ENCODE measurements around the gene CSK. TPM values are rescaled to one million over a fixed set of nuclear protein-coding genes. Genes with fewer than 3 reads are reported as not detected.
A peak's percentile ranks its signal among the peaks of the same experiment; 100 is the strongest.
"Not testable (repeated sequence)": the region's sequence is repeated elsewhere in the genome, so short reads cannot be mapped to it uniquely, and the experiment has no call there.

Gene CSK
- polyA plus RNA-seq, result 100 to 1,000 TPM in 1 of 3 donors, 10 to 100 TPM in 2; 94.0 to 180 (median 95.9) TPM

DNA sequence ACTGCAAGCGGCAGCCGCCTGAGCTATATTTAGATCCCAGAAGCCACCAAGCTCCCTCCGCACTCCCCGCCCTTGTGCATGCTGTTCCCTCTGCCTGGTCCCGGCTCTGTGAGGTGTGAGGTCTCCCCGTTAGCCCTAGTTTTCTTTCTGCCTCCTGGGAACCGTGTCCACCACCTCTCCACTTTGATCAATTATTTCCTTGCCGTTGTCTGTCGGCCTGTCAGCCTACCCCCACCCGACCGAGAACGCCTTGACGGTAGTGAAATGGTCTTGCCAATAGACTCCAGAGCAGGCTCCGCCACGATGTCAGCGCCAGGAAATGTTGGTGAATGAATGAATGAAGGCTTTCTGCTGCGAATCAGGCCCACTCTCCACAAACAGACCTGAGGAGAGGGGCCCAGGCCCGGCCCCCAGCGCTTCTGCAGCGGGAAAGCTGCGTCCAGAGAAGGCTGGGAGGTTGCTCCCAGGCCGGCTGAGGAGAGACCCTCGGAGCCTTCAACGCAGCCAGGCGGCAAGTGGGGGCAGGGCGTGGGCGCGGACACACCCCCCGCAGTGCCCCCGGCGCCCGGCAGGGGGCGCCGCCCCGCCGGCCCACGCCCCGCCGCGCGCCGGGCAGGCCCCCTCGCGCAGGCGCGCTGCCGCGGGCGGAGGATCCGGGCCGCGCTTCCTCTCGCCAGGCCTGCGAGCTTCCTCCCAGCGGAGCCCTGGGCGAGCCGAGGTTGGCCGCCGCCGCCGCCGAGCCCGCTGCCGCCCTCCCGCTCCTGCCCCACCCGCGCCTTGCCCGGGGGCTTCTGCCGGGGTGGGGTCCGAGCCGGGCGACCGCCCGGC is at the start of gene CSK:
Gene CSK, plus strand, starts transcription at position 650 of the 828 bp plus-strand sequence. CDS start 16,218 bp downstream, outside the sequence.
- Mint-ChIP-seq H3K4me1 (peaks cover 84 to 87% of the 10 kb centered on the region in 2 donors), H3K9me3 (peaks cover 0 to 1% (median 0%) of the 10 kb centered on the region in 6 donors), H3K4me3 (peak within 1 kb of the TSS; percentile 92 to 99 (median 97)), H3K27ac (peak within 1 kb of the TSS; percentile 90 to 100 (median 98)), H3K36me3 (peaks cover 0 to 7% (median 0%) of the 10 kb centered on the region in 3 donors), H3K27me3 (ENCODE audit: low read depth in 3 of 3) (peaks cover 14 to 43% (median 28%) of the 10 kb centered on the region in 3 donors)
- peak; percentile 84 to 88 (median 87) for DNase-seq

DNA sequence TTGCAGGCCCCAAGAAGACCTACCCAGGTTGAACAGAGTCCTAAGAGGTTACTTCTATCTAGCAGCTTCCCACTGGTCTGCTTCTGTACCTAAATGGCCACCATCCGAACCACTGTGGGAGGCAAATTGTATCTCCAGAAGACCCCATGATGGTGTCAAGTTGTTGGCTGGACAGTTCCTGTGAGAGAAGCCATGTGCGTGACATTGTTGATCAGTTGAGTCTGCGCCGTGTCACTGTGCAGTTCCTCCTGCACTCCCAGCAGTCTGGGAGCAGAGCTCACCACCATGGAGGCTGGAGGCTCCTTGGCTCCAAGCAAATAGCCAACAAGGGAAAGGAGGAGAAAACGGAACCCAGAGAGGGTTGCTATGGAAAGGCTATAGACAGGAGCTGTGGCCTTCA is 49.0 kb upstream of the CSK start:
- H3K9me3 Mint-ChIP-seq, result peaks cover 0 to 1% (median 0%) of the 10 kb centered on the region in 6 donors
- DNase-seq, result no peak
- H3K4me1 Mint-ChIP-seq, result no peaks in the 10 kb centered on the region
- no peak overlapping the region for H3K27ac Mint-ChIP-seq
- H3K27me3 Mint-ChIP-seq (ENCODE audit: low read depth in 3 of 3), result peaks cover 8 to 32% (median 12%) of the 10 kb centered on the region in 3 donors
- H3K4me3 Mint-ChIP-seq, result no peak overlapping the region
- H3K36me3 Mint-ChIP-seq, result no peaks in the 10 kb centered on the region

- H3K27ac Mint-ChIP-seq, result no peak overlapping the region
- no peaks in the 10 kb centered on the region for H3K4me1 Mint-ChIP-seq
These were observed 48.6 kb upstream of the CSK start for GRCh38 chr15:74733269-74733668.

DNA sequence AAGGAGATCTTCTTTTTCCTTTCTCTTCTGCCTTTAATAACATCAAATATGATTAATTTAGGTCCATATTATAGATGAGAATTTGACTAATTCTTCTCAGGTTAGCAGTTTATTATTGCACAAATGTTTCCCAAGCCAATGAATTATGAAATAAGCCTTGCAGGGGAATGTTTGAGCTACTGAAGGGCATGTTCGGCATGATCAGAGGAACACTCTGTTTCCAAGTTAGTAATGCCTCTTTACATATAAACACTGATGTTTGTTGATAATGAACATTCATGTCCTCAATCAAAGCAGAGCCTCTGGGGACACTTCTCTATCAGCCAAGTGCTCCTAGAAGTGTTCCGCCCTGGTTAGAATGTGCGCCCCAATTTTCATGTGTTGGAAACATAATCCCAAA is 46.6 kb upstream of the CSK start:
- H3K27me3 Mint-ChIP-seq (ENCODE audit: low read depth in 3 of 3), result peaks cover 6 to 27% (median 14%) of the 10 kb centered on the region in 3 donors
- no peaks in the 10 kb centered on the region for H3K36me3 Mint-ChIP-seq
- H3K9me3 Mint-ChIP-seq, result peaks cover 0 to 1% (median 0%) of the 10 kb centered on the region in 6 donors
- H3K4me1 Mint-ChIP-seq, result no peaks in the 10 kb centered on the region
- H3K4me3 Mint-ChIP-seq, result no peak overlapping the region
- no peak overlapping the region for H3K27ac Mint-ChIP-seq
- no peak for DNase-seq

More at GRCh38 chr15:74733269-74733668, 48.6 kb upstream of the CSK start:
- no peaks in the 10 kb centered on the region for H3K36me3 Mint-ChIP-seq
- H3K4me3 Mint-ChIP-seq, result no peak overlapping the region
- peaks cover 0 to 1% (median 0%) of the 10 kb centered on the region in 6 donors for H3K9me3 Mint-ChIP-seq
- peaks cover 8 to 30% (median 12%) of the 10 kb centered on the region in 3 donors for H3K27me3 Mint-ChIP-seq (ENCODE audit: low read depth in 3 of 3)
- DNase-seq, result no peak

- H3K4me3 Mint-ChIP-seq, H3K27ac Mint-ChIP-seq, H3K36me3 Mint-ChIP-seq, H3K9me3 Mint-ChIP-seq, DNase-seq, H3K4me1 Mint-ChIP-seq: not testable (repeated sequence)
- H3K27me3 Mint-ChIP-seq (ENCODE audit: low read depth in 3 of 3), result peaks cover 7 to 23% (median 9%) of the 10 kb centered on the region in 3 donors
These were observed 43.6 kb upstream of the CSK start for GRCh38 chr15:74738239-74738638.

DNA sequence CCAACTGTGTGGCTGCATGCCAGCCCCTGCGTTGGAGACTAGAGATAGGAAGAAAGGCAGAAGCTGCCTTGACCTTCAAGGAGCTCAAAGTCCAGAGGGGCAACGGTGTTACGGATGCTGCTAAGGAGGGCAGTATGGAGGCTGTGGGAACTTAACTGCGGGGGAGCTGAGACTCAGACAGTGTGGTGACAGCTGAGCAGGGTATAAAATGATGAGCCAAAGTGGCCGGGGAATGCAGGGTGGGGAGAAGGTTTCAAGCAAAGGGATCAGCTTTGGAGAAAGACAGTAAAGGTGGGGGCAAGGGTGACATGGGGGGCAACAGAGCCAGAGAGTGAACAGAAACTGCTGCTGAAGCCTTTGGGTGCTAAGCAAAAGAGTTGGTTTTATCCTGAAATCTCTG is 39.5 kb upstream of the CSK start:
- Mint-ChIP-seq H3K4me1 (no peaks in the 10 kb centered on the region), H3K4me3 (no peak overlapping the region), H3K27me3 (ENCODE audit: low read depth in 3 of 3) (peaks cover 5 to 10% (median 8%) of the 10 kb centered on the region in 3 donors)

GRCh38 chr15:74746389-74746788 is 35.5 kb upstream of the CSK start:
- no peak overlapping the region for H3K4me3 Mint-ChIP-seq
- H3K36me3 Mint-ChIP-seq, result no peaks in the 10 kb centered on the region
- H3K27me3 Mint-ChIP-seq (ENCODE audit: low read depth in 3 of 3), result peaks cover 0 to 8% (median 5%) of the 10 kb centered on the region in 3 donors
- H3K4me1 Mint-ChIP-seq, result no peaks in the 10 kb centered on the region
- H3K27ac Mint-ChIP-seq, result no peak overlapping the region
- H3K9me3 Mint-ChIP-seq, result no peaks in the 10 kb centered on the region
- no peak for DNase-seq

More for the DNA sequence above, 39.5 kb upstream of the CSK start:
- no peak for DNase-seq
- no peaks in the 10 kb centered on the region for H3K36me3 Mint-ChIP-seq
- H3K9me3 Mint-ChIP-seq, result no peaks in the 10 kb centered on the region
- no peak overlapping the region for H3K27ac Mint-ChIP-seq

- Mint-ChIP-seq H3K9me3 (no peaks in the 10 kb centered on the region), H3K4me3 (no peak within 1 kb of the TSS), H3K27me3 (ENCODE audit: low read depth in 3 of 3) (peaks cover 0 to 8% (median 3%) of the 10 kb centered on the region in 3 donors), H3K27ac (no peak within 1 kb of the TSS), H3K36me3 (no peaks in the 10 kb centered on the region), H3K4me1 (no peaks in the 10 kb centered on the region)
- DNase-seq, result no peak
These were observed 33.4 kb upstream of the CSK start, which contains the start of gene CYP1A2 for GRCh38 chr15:74748322-74748946. CYP1A2 (plus strand) TSS chr15:74748845; CDS start chr15:74749739, 894 bp downstream.

DNA sequence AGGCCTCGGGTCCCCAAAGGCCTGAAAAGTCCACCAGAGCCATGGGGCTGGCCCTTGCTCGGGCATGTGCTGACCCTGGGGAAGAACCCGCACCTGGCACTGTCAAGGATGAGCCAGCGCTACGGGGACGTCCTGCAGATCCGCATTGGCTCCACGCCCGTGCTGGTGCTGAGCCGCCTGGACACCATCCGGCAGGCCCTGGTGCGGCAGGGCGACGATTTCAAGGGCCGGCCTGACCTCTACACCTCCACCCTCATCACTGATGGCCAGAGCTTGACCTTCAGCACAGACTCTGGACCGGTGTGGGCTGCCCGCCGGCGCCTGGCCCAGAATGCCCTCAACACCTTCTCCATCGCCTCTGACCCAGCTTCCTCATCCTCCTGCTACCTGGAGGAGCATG is 32.0 kb upstream of the CSK start:
- H3K4me3 Mint-ChIP-seq, result no peak overlapping the region
- no peak for DNase-seq
- no peaks in the 10 kb centered on the region for H3K4me1 Mint-ChIP-seq
- peaks cover 0 to 5% (median 3%) of the 10 kb centered on the region in 3 donors for H3K27me3 Mint-ChIP-seq (ENCODE audit: low read depth in 3 of 3)
- no peak overlapping the region for H3K27ac Mint-ChIP-seq
- H3K36me3 Mint-ChIP-seq, result no peaks in the 10 kb centered on the region
- H3K9me3 Mint-ChIP-seq, result no peaks in the 10 kb centered on the region

DNA sequence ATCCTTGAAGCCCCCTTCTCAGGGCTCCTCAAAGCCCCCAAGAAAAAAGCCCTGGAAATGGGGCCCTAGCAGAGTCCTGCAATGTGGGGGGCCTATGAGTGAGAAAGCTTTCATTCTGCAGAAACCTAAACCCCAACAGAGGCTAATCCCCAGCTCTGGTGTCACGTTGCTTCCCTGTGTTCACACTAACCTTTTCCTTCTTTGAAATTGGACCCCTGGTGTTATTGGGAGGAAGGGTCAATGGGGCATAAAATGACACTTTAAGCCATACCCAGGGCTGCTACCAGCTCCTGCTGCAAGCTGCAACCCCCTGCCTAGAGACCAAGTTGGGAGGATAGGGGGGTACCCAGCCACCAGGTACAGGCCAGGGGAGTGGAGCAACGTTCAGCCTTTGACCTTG is 31.1 kb upstream of the CSK start:
- Mint-ChIP-seq H3K9me3 (no peaks in the 10 kb centered on the region), H3K36me3 (no peaks in the 10 kb centered on the region), H3K4me3 (no peak overlapping the region), H3K4me1 (no peaks in the 10 kb centered on the region), H3K27ac (no peak overlapping the region), H3K27me3 (ENCODE audit: low read depth in 3 of 3) (peaks cover 0 to 7% (median 3%) of the 10 kb centered on the region in 3 donors)
- no peak for DNase-seq

DNA sequence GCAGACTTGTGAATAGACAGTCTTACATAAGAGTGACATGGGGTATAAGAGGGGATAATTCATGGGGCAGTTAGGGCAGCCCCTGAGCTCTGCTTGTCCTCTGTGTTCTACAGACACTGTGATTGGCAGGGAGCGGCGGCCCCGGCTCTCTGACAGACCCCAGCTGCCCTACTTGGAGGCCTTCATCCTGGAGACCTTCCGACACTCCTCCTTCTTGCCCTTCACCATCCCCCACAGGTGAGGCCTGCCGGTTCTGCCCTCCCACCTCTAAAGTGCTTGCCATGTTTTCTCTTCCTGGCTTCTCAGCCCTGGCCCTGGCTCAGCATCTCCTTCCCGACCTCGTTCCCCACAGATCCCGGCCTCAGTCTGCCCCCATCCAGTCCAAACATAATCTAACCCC is 29.9 kb upstream of the CSK start:
- peaks cover 0 to 7% (median 2%) of the 10 kb centered on the region in 3 donors for H3K27me3 Mint-ChIP-seq (ENCODE audit: low read depth in 3 of 3)

DNA sequence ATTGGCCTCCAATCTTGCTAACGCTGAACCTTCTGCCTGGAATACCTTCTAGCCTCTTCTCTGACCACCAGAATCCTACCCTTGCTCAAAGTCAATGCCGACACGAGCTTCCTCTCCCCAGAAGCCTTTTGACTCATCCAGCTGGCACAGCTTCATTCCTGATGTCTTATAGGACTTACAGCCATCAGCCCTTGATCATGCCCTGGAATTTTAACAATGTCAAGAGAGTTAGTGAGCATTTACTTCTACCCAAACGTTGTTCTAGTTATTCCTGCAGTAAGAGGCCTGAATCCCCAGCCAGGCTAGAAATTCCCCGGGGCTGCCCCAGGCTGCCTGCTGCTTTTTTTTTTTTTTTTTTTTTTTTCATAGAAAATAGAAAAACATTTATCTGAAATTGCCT is 29.3 kb upstream of the CSK start:
- H3K36me3 Mint-ChIP-seq, result no peaks in the 10 kb centered on the region
- H3K4me3 Mint-ChIP-seq, result no peak overlapping the region
- DNase-seq, result no peak
- H3K9me3 Mint-ChIP-seq, result no peaks in the 10 kb centered on the region
- no peak overlapping the region for H3K27ac Mint-ChIP-seq
- no peaks in the 10 kb centered on the region for H3K4me1 Mint-ChIP-seq
- peaks cover 0 to 7% (median 0%) of the 10 kb centered on the region in 3 donors for H3K27me3 Mint-ChIP-seq (ENCODE audit: low read depth in 3 of 3)

More for the DNA sequence above, 29.9 kb upstream of the CSK start:
- H3K4me1 Mint-ChIP-seq, result no peaks in the 10 kb centered on the region
- H3K27ac Mint-ChIP-seq, result no peak overlapping the region
- no peaks in the 10 kb centered on the region for H3K36me3 Mint-ChIP-seq
- DNase-seq, result no peak
- H3K4me3 Mint-ChIP-seq, result no peak overlapping the region
- no peaks in the 10 kb centered on the region for H3K9me3 Mint-ChIP-seq

DNA sequence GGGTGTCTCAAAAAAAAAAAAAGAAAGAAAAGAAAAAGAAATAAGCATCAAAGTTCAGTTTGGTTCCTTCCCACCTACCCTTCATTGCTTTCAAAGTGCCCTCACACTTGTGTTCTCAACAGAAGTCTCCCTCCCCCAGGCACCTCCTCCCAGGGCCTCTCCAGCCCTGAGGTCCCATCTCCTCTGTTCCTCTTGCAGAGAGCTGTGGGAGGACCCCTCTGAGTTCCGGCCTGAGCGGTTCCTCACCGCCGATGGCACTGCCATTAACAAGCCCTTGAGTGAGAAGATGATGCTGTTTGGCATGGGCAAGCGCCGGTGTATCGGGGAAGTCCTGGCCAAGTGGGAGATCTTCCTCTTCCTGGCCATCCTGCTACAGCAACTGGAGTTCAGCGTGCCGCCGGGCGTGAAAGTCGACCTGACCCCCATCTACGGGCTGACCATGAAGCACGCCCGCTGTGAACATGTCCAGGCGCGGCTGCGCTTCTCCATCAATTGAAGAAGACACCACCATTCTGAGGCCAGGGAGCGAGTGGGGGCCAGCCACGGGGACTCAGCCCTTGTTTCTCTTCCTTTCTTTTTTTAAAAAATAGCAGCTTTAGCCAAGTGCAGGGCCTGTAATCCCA is 27.2 kb upstream of the CSK start:
- Mint-ChIP-seq H3K9me3 (no peaks in the 10 kb centered on the region), H3K27ac (no peak overlapping the region), H3K36me3 (no peaks in the 10 kb centered on the region), H3K4me1 (no peaks in the 10 kb centered on the region), H3K27me3 (ENCODE audit: low read depth in 3 of 3) (peaks cover 0 to 7% (median under 1%) of the 10 kb centered on the region in 3 donors), H3K4me3 (no peak overlapping the region)
- no peak for DNase-seq

GRCh38 chr15:74758736-74759135 is 23.1 kb upstream of the CSK start:
- H3K4me1 Mint-ChIP-seq, result no peaks in the 10 kb centered on the region
- H3K27ac Mint-ChIP-seq, result no peak overlapping the region
- H3K27me3 Mint-ChIP-seq (ENCODE audit: low read depth in 3 of 3), result peaks cover 2% of the 10 kb centered on the region in 3 donors
- no peaks in the 10 kb centered on the region for H3K9me3 Mint-ChIP-seq
- no peak overlapping the region for H3K4me3 Mint-ChIP-seq
- H3K36me3 Mint-ChIP-seq, result no peaks in the 10 kb centered on the region
- no peak for DNase-seq

Data from immature natural killer cell (primary cell).